ENCODE data around the gene VPS37C. TPM values are rescaled to one million over a fixed set of nuclear protein-coding genes. Genes with fewer than 3 reads are reported as not detected.

The VPS37C gene
- total and polyA plus RNA-seq, 4 donors: 2.6 to 6.1 (median 5.1) TPM

DNA sequence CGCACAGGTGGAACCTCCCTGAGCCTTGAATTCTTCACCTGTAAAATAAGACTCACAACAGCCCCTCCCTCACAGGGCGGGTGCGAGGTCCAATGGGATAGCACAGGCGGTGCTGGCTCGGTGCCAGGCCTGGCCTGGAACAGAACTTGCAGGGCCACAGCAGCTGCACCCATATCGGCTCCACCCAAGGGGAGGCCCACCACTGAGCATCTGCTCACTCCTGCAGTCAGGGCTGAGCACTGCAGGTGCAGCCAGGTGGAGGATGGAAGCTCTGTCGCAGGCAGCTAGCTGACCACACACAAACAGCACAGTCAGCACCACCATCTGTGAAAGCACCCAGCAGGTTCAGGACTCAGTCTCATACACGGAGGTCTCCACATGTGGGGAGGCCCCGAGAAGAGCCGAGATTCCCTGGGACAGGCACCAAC lies 19.6 kb downstream of the VPS37C start:
- peaks cover 0 to 6% (median 2%) of the 10 kb centered on the region in 4 donors for H3K36me3 ChIP-seq (ENCODE audit: control insufficient read depth in 4 of 4, insufficient read depth in 3 of 4, low read depth in 1 of 4, low read length in 3 of 4)

DNA sequence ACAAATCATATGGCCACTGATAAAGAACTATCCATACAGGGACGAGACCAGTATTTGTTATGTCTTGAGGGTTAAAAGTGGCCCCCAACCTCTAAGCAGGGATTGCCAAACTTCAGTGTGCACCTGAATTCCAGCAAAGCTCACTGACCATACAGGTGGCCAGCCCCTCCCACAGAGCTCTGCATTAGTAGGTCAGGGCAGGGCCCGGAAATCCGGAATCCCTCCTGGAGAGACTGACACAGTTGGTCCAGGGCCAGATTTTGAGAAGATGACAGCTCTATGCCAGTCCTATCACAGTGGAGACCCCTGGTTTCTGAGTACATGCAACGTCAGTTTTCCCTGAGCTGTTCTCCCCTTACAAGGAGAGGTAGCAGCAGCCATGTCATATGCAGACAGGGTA lies 20.8 kb downstream of the VPS37C start:
- 88% methylated on average over 4 of the region's 4 CpGs for WGBS
- TF ChIP-seq, protein P1, sequence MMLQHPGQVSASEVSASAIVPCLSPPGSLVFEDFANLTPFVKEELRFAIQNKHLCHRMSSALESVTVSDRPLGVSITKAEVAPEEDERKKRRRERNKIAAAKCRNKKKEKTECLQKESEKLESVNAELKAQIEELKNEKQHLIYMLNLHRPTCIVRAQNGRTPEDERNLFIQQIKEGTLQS (IDR thresholded peaks at IDR 0.05): no peak
- TF ChIP-seq RXRA (IDR thresholded peaks at IDR 0.05) (no peak), TAF1 (conservative IDR thresholded peaks at IDR 0.05) (no peak), FOXA2 (IDR thresholded peaks at IDR 0.05) (no peak)
- Histone ChIP-seq H3K27me3 (ENCODE audit: control insufficient read depth in 4 of 4, insufficient read depth in 4 of 4, low read length in 3 of 4) (no peaks in the 10 kb centered on the region), H3K36me3 (ENCODE audit: control insufficient read depth in 4 of 4, insufficient read depth in 3 of 4, low read depth in 1 of 4, low read length in 3 of 4) (peaks cover 0 to 7% (median 2%) of the 10 kb centered on the region in 4 donors), H3K4me1 (ENCODE audit: control insufficient read depth in 4 of 4, insufficient read depth in 4 of 4, low read length in 3 of 4) (no peaks in the 10 kb centered on the region), H3K27ac (ENCODE audit: low read depth in 1 of 2, low read length in 2 of 2) (no peak overlapping the region), H3K4me3 (ENCODE audit: low read depth in 1 of 3, low read length in 3 of 3) (no peak overlapping the region), H3K9me3 (ENCODE audit: control insufficient read depth in 4 of 4, low read length in 3 of 4) (no peaks in the 10 kb centered on the region), H3K9ac (ENCODE audit: low read depth in 1 of 2, low read length in 2 of 2) (no peak overlapping the region)
- DNase-seq (ENCODE audit: low spot score): no peak

More for the DNA sequence above, 19.6 kb downstream of the VPS37C start:
- Histone ChIP-seq H3K4me1 (ENCODE audit: control insufficient read depth in 4 of 4, insufficient read depth in 4 of 4, low read length in 3 of 4) (no peaks in the 10 kb centered on the region), H3K9ac (ENCODE audit: low read depth in 1 of 2, low read length in 2 of 2) (no peak overlapping the region), H3K27ac (ENCODE audit: low read depth in 1 of 2, low read length in 2 of 2) (no peak overlapping the region), H3K4me3 (ENCODE audit: low read depth in 1 of 3, low read length in 3 of 3) (no peak overlapping the region), H3K27me3 (ENCODE audit: control insufficient read depth in 4 of 4, insufficient read depth in 4 of 4, low read length in 3 of 4) (no peaks in the 10 kb centered on the region), H3K9me3 (ENCODE audit: control insufficient read depth in 4 of 4, low read length in 3 of 4) (no peaks in the 10 kb centered on the region)
- DNase-seq (ENCODE audit: low spot score): peak; percentile 84
- WGBS: 63% methylated on average over 10 of the region's 10 CpGs
- TF ChIP-seq, protein P1 (IDR thresholded peaks at IDR 0.05): no peak
- TF ChIP-seq RAD21 (IDR thresholded peaks at IDR 0.05): no peak
- no peak for TF ChIP-seq FOXA2 (IDR thresholded peaks at IDR 0.05)
- no peak for TF ChIP-seq EGR1 (IDR thresholded peaks at IDR 0.05; ENCODE audit: low read depth in 2 of 2)
- TF ChIP-seq JUND (IDR thresholded peaks at IDR 0.05): no peak
- TF ChIP-seq, protein P2, sequence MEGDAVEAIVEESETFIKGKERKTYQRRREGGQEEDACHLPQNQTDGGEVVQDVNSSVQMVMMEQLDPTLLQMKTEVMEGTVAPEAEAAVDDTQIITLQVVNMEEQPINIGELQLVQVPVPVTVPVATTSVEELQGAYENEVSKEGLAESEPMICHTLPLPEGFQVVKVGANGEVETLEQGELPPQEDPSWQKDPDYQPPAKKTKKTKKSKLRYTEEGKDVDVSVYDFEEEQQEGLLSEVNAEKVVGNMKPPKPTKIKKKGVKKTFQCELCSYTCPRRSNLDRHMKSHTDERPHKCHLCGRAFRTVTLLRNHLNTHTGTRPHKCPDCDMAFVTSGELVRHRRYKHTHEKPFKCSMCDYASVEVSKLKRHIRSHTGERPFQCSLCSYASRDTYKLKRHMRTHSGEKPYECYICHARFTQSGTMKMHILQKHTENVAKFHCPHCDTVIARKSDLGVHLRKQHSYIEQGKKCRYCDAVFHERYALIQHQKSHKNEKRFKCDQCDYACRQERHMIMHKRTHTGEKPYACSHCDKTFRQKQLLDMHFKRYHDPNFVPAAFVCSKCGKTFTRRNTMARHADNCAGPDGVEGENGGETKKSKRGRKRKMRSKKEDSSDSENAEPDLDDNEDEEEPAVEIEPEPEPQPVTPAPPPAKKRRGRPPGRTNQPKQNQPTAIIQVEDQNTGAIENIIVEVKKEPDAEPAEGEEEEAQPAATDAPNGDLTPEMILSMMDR (IDR thresholded peaks at IDR 0.05; ENCODE audit: low read depth, low read length, missing input control): no peak

DNA sequence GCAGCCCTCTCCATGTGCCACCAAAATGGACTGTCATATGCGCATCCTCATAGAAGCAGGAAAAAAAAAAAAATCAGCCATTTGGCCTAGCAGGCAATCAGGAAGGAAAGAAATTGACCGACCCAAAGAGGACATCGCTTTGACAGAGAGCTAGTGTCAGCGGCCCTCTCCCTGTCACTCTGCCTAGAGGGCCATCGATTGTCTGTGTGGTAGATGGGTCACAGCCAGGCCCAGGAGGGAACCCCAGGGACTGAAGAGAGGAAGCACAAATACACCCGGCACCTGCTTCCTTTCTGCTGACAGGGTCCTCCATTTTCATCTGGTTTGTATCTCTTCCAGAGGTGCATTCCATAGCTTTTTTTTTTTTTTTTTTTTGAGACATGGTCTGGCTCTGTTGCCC lies 21.8 kb downstream of the VPS37C start:
- no peaks in the 10 kb centered on the region for H3K27me3 ChIP-seq (ENCODE audit: control insufficient read depth in 4 of 4, insufficient read depth in 4 of 4, low read length in 3 of 4)
- H3K4me1 ChIP-seq (ENCODE audit: control insufficient read depth in 4 of 4, insufficient read depth in 4 of 4, low read length in 3 of 4): no peaks in the 10 kb centered on the region
- 73% methylated on average over 6 of the region's 6 CpGs for WGBS
- H3K9ac ChIP-seq (ENCODE audit: low read depth in 1 of 2, low read length in 2 of 2): no peak overlapping the region
- TF ChIP-seq HNF4G (IDR thresholded peaks at IDR 0.05): no peak
- no peak for TF ChIP-seq NR2F2 (IDR thresholded peaks at IDR 0.05)
- TF ChIP-seq, protein P3, sequence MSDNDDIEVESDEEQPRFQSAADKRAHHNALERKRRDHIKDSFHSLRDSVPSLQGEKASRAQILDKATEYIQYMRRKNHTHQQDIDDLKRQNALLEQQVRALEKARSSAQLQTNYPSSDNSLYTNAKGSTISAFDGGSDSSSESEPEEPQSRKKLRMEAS (IDR thresholded peaks at IDR 0.05): no peak
- TF ChIP-seq YY1 (IDR thresholded peaks at IDR 0.05): no peak
- no peak for TF ChIP-seq SP1 (IDR thresholded peaks at IDR 0.05)
- TF ChIP-seq FOXA2 (IDR thresholded peaks at IDR 0.05): no peak
- no peak for TF ChIP-seq HNF4A (conservative IDR thresholded peaks at IDR 0.05)
- TF ChIP-seq, protein P2 (IDR thresholded peaks at IDR 0.05; ENCODE audit: low read depth, low read length, missing input control): no peak
- no peak for TF ChIP-seq JUND (IDR thresholded peaks at IDR 0.05)
- TF ChIP-seq TAF1 (conservative IDR thresholded peaks at IDR 0.05): no peak
- no peak for TF ChIP-seq EGR1 (IDR thresholded peaks at IDR 0.05; ENCODE audit: low read depth in 2 of 2)
- TF ChIP-seq GABPA (IDR thresholded peaks at IDR 0.05 in 1 of 2, conservative IDR thresholded peaks at IDR 0.05 in 1 of 2): no peak
- TF ChIP-seq RAD21 (IDR thresholded peaks at IDR 0.05): no peak
- TF ChIP-seq, protein P4, sequence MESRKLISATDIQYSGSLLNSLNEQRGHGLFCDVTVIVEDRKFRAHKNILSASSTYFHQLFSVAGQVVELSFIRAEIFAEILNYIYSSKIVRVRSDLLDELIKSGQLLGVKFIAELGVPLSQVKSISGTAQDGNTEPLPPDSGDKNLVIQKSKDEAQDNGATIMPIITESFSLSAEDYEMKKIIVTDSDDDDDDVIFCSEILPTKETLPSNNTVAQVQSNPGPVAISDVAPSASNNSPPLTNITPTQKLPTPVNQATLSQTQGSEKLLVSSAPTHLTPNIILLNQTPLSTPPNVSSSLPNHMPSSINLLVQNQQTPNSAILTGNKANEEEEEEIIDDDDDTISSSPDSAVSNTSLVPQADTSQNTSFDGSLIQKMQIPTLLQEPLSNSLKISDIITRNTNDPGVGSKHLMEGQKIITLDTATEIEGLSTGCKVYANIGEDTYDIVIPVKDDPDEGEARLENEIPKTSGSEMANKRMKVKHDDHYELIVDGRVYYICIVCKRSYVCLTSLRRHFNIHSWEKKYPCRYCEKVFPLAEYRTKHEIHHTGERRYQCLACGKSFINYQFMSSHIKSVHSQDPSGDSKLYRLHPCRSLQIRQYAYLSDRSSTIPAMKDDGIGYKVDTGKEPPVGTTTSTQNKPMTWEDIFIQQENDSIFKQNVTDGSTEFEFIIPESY (IDR thresholded peaks at IDR 0.05): no peak
- TF ChIP-seq, protein P5, sequence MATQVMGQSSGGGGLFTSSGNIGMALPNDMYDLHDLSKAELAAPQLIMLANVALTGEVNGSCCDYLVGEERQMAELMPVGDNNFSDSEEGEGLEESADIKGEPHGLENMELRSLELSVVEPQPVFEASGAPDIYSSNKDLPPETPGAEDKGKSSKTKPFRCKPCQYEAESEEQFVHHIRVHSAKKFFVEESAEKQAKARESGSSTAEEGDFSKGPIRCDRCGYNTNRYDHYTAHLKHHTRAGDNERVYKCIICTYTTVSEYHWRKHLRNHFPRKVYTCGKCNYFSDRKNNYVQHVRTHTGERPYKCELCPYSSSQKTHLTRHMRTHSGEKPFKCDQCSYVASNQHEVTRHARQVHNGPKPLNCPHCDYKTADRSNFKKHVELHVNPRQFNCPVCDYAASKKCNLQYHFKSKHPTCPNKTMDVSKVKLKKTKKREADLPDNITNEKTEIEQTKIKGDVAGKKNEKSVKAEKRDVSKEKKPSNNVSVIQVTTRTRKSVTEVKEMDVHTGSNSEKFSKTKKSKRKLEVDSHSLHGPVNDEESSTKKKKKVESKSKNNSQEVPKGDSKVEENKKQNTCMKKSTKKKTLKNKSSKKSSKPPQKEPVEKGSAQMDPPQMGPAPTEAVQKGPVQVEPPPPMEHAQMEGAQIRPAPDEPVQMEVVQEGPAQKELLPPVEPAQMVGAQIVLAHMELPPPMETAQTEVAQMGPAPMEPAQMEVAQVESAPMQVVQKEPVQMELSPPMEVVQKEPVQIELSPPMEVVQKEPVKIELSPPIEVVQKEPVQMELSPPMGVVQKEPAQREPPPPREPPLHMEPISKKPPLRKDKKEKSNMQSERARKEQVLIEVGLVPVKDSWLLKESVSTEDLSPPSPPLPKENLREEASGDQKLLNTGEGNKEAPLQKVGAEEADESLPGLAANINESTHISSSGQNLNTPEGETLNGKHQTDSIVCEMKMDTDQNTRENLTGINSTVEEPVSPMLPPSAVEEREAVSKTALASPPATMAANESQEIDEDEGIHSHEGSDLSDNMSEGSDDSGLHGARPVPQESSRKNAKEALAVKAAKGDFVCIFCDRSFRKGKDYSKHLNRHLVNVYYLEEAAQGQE (IDR thresholded peaks at IDR 0.05): no peak
- no peak for TF ChIP-seq RXRA (IDR thresholded peaks at IDR 0.05)
- H3K4me3 ChIP-seq (ENCODE audit: low read depth in 1 of 3, low read length in 3 of 3): no peak overlapping the region
- no peak overlapping the region for H3K27ac ChIP-seq (ENCODE audit: low read depth in 1 of 2, low read length in 2 of 2)
- H3K36me3 ChIP-seq (ENCODE audit: control insufficient read depth in 4 of 4, insufficient read depth in 3 of 4, low read depth in 1 of 4, low read length in 3 of 4): peaks cover 0 to 8% (median 2%) of the 10 kb centered on the region in 4 donors
- no peaks in the 10 kb centered on the region for H3K9me3 ChIP-seq (ENCODE audit: control insufficient read depth in 4 of 4, low read length in 3 of 4)
- no peak for DNase-seq (ENCODE audit: low spot score)
